SK-N-SH (cell line): Measurements from ENCODE around the gene RGS6. TPM values are rescaled to one million over a fixed set of nuclear protein-coding genes. Genes with fewer than 3 reads are reported as not detected.

Experiments
- CTCF ChIA-PET: fragments of 300-600, 350-600 bp; formaldehyde crosslinking; extraction: SDS; loops from one replicate; lab custom pipeline; 2021; lab: Yijun Ruan, JAX
- POLR2A ChIA-PET: fragments of 350-600 bp; sonication (Branson Sonifier 250); formaldehyde crosslinking; extraction: SDS; loops from one replicate; lab custom pipeline; 2020; ENCODE audit warnings: antibody characterized with exemption, inconsistent platforms; lab: Yijun Ruan, JAX
- DNase-seq: peaks from one replicate; pipeline ENCODE4 v3.0.0; 2012
- H2AFZ ChIP-seq: fragments of 200-600 bp; sonication (generic); 2 replicates; pipeline ENCODE4 v1.8.1; 2016; ENCODE audit warnings: antibody characterized with exemption, mild to moderate bottlenecking, low read depth
- H3F3A ChIP-seq: fragments of 200-600 bp; sonication (generic); replicated peaks from 2 replicates; pipeline ENCODE3; 2016; ENCODE audit warnings: antibody characterized with exemption, mild to moderate bottlenecking; ENCODE audit not compliant: insufficient read depth
- H3K27ac ChIP-seq, 2 experiments: fragments of 200-500 bp in 1 of 2; fragments of 200-600 bp in 1 of 2; sonication (Bioruptor generic) in 1 of 2; sonication (generic), shearing (Covaris generic) in 1 of 2; 2 replicates each; pipeline versions ENCODE4 v1.5.1 to v1.6.1; 2014 to 2016; ENCODE audit warnings: low read depth in 2 of 2, inconsistent platforms in 1 of 2, low read length in 1 of 2, mild to moderate bottlenecking in 1 of 2, mixed read lengths in 1 of 2
- H3K27me3 ChIP-seq: fragments of 200-600 bp; sonication (generic), shearing (Covaris generic); 2 replicates; pipeline ENCODE4 v1.6.1; 2016; ENCODE audit warnings: mixed run types; ENCODE audit not compliant: insufficient read depth
- H3K36me3 ChIP-seq, 2 experiments: fragments of 200-500 bp in 1 of 2; fragments of 200-600 bp in 1 of 2; sonication (Bioruptor generic) in 1 of 2; sonication (generic) in 1 of 2; replicated peaks in 1 of 2; 2 replicates each; pipeline versions ENCODE3 to v1.5.1; 2014 to 2016; ENCODE audit warnings: low read length in 1 of 2, mild to moderate bottlenecking in 1 of 2; ENCODE audit not compliant: insufficient read depth in 2 of 2, control insufficient read depth in 1 of 2
- H3K4me1 ChIP-seq, 2 experiments: fragments of 200-500 bp in 1 of 2; fragments of 200-600 bp in 1 of 2; sonication (Bioruptor generic) in 1 of 2; sonication (generic), shearing (Covaris generic) in 1 of 2; 2 replicates each; pipeline versions ENCODE4 v1.5.1 to v1.6.1; 2014 to 2016; ENCODE audit warnings: low read depth in 1 of 2, low read length in 1 of 2, mixed run types in 1 of 2; ENCODE audit not compliant: insufficient read depth in 2 of 2, control insufficient read depth in 1 of 2
- H3K4me2 ChIP-seq: fragments of 200-600 bp; sonication (generic), shearing (Covaris generic); 2 replicates; pipeline ENCODE4 v1.6.1; 2017; ENCODE audit warnings: mixed run types
- H3K4me3 ChIP-seq, 2 experiments: fragments of 200-500 bp in 1 of 2; fragments of 200-600 bp in 1 of 2; sonication (Bioruptor generic) in 1 of 2; sonication (generic), shearing (Covaris generic) in 1 of 2; 2 replicates each; pipeline versions ENCODE4 v1.5.1 to v1.8.1; 2014 to 2016; ENCODE audit warnings: low read depth in 2 of 2, inconsistent platforms in 1 of 2, low read length in 1 of 2, mild to moderate bottlenecking in 1 of 2, mixed read lengths in 1 of 2, moderate library complexity in 1 of 2
- H3K79me2 ChIP-seq: fragments of 200-600 bp; sonication (generic); 2 replicates; pipeline ENCODE4 v1.8.1; 2017; ENCODE audit warnings: mild to moderate bottlenecking; ENCODE audit not compliant: insufficient read depth
- H3K9ac ChIP-seq: fragments of 200-600 bp; sonication (generic); 2 replicates; pipeline ENCODE4 v1.6.1; 2017; ENCODE audit warnings: mixed run types
- H3K9me2 ChIP-seq: fragments of 200-600 bp; sonication (generic); 2 replicates; pipeline ENCODE4 v1.6.1; 2017; ENCODE audit warnings: mixed run types
- H3K9me3 ChIP-seq: fragments of 200-600 bp; sonication (generic); 2 replicates; pipeline ENCODE4 v1.6.1; 2017; ENCODE audit warnings: mixed run types, mild to moderate bottlenecking, moderate library complexity
- H4K20me1 ChIP-seq: fragments of 200-600 bp; sonication (generic); 2 replicates; pipeline ENCODE4 v1.6.1; 2017; ENCODE audit warnings: mild to moderate bottlenecking, mixed run types; ENCODE audit not compliant: insufficient read depth
- CTCF ChIP-seq: fragments of 200-600 bp; sonication (generic); IDR thresholded peaks from 2 replicates; pipeline ENCODE4 v1.6.1; 2017; ENCODE audit warnings: antibody characterized with exemption, mild to moderate bottlenecking, moderate library complexity
- EZH2phosphoT487 ChIP-seq: fragments of 200-600 bp; sonication (generic); IDR thresholded peaks from 2 replicates; pipeline ENCODE4 v1.6.1; 2017; ENCODE audit warnings: low read depth, mixed run types, mild to moderate bottlenecking, antibody characterized with exemption, moderate library complexity, borderline replicate concordance
- FOXM1 ChIP-seq: IDR thresholded peaks from 2 replicates; pipeline ENCODE4 v1.4.0; 2012; ENCODE audit warnings: low read depth, mild to moderate bottlenecking
- GABPA ChIP-seq: IDR thresholded peaks from 2 replicates; pipeline ENCODE4 v1.4.0; 2012; ENCODE audit warnings: low read depth, mild to moderate bottlenecking
- MAX ChIP-seq: IDR thresholded peaks from 2 replicates; pipeline ENCODE4 v1.4.0; 2012; ENCODE audit warnings: low read depth
- MXI1 ChIP-seq: IDR thresholded peaks from 2 replicates; pipeline ENCODE4 v1.6.1; 2012; ENCODE audit warnings: mild to moderate bottlenecking, low read depth, low read length, improper control_type of control experiment
- NFIC ChIP-seq: IDR thresholded peaks from 2 replicates; pipeline ENCODE4 v1.4.0; 2012; ENCODE audit warnings: borderline replicate concordance
- POLR2AphosphoS5 ChIP-seq: IDR thresholded peaks from 2 replicates; pipeline ENCODE4 v1.6.1; 2012; ENCODE audit warnings: low read depth, low read length
- RAD21 ChIP-seq: IDR thresholded peaks from 2 replicates; pipeline ENCODE4 v1.6.1; 2012; ENCODE audit warnings: mild to moderate bottlenecking, low read length
- RCOR1 ChIP-seq: fragments of 150-350 bp; IDR thresholded peaks from 2 replicates; pipeline ENCODE4 v1.6.1; 2017; ENCODE audit warnings: antibody characterized with exemption, low read length
- WGBS: methylation state at CpG from one replicate; pipeline ENCODE4 v1.1.6; 2017; ENCODE audit warnings: low lambda C conversion rate; 5-methylcytosine and 5-hydroxymethylcytosine counted together
- polyA plus RNA-seq, 3 experiments: library from polyadenylated mRNA; depleted of rRNA; stranded (reverse); fragments of >200 nt; gene quantifications; 2 replicates each; pipeline ENCODE4 v1.2.3, GENCODE V29; 2012
- TF ChIP-seq, protein P1 (sequence below): fragments of 150-350 bp; IDR thresholded peaks from 2 replicates; pipeline ENCODE4 v1.6.1; 2016; ENCODE audit warnings: mild to moderate bottlenecking, low read depth, low read length
- TF ChIP-seq, protein P2 (sequence below): IDR thresholded peaks from 2 replicates; pipeline ENCODE4 v1.6.1; 2012; ENCODE audit warnings: mild to moderate bottlenecking, low read depth, low read length, moderate library complexity

The RGS6 gene
- polyA plus RNA-seq, 1 of the 3 experiments (the other 2 are of a cell fraction), result not detected

GRCh38 chr14:72554401-72554800 is 622.2 kb downstream of the RGS6 start:
- no peak for DNase-seq
- H3K4me1 ChIP-seq, result peaks cover 0 to 14% of the 10 kb centered on the region in 2 experiments; a peak in 1 of 4 replicates
- H3K79me2 ChIP-seq, result no peaks in the 10 kb centered on the region
- POLR2A ChIA-PET, result interaction anchor here (0.8 kb wide), 1 partner anchor 10 kb away, joined by 3 read pairs; no protein-coding TSS in a partner anchor
- no peak overlapping the region for H3K9ac ChIP-seq
- no peak overlapping the region for H3K4me3 ChIP-seq
- no peak overlapping the region for H2AFZ ChIP-seq
- H3K27ac ChIP-seq, result no peak overlapping the region
- no peaks in the 10 kb centered on the region for H3K27me3 ChIP-seq
- no peaks in the 10 kb centered on the region for H3F3A ChIP-seq
- no peaks in the 10 kb centered on the region for H3K9me3 ChIP-seq
- no peaks in the 10 kb centered on the region for H3K9me2 ChIP-seq
- no peak overlapping the region for H3K4me2 ChIP-seq
- 52% methylated on average over 4 of the region's 4 CpGs for WGBS
- CTCF ChIA-PET, result interaction anchor here (1.0 to 4.9 kb wide), 4 partner anchors 10 to 351 kb away, joined by 3 to 37 read pairs (median 11); no protein-coding TSS in a partner anchor
- no peaks in the 10 kb centered on the region for H4K20me1 ChIP-seq
- no peaks in the 10 kb centered on the region for H3K36me3 ChIP-seq
- TF ChIP-seq CTCF (no peak), RCOR1 (no peak), POLR2AphosphoS5 (no peak), GABPA (no peak), RAD21 (no peak), FOXM1 (no peak), MXI1 (no peak), MAX (no peak), EZH2phosphoT487 (no peak), NFIC (no peak)
- TF ChIP-seq, protein P1, sequence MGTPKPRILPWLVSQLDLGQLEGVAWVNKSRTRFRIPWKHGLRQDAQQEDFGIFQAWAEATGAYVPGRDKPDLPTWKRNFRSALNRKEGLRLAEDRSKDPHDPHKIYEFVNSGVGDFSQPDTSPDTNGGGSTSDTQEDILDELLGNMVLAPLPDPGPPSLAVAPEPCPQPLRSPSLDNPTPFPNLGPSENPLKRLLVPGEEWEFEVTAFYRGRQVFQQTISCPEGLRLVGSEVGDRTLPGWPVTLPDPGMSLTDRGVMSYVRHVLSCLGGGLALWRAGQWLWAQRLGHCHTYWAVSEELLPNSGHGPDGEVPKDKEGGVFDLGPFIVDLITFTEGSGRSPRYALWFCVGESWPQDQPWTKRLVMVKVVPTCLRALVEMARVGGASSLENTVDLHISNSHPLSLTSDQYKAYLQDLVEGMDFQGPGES, result no peak
- TF ChIP-seq, protein P2, sequence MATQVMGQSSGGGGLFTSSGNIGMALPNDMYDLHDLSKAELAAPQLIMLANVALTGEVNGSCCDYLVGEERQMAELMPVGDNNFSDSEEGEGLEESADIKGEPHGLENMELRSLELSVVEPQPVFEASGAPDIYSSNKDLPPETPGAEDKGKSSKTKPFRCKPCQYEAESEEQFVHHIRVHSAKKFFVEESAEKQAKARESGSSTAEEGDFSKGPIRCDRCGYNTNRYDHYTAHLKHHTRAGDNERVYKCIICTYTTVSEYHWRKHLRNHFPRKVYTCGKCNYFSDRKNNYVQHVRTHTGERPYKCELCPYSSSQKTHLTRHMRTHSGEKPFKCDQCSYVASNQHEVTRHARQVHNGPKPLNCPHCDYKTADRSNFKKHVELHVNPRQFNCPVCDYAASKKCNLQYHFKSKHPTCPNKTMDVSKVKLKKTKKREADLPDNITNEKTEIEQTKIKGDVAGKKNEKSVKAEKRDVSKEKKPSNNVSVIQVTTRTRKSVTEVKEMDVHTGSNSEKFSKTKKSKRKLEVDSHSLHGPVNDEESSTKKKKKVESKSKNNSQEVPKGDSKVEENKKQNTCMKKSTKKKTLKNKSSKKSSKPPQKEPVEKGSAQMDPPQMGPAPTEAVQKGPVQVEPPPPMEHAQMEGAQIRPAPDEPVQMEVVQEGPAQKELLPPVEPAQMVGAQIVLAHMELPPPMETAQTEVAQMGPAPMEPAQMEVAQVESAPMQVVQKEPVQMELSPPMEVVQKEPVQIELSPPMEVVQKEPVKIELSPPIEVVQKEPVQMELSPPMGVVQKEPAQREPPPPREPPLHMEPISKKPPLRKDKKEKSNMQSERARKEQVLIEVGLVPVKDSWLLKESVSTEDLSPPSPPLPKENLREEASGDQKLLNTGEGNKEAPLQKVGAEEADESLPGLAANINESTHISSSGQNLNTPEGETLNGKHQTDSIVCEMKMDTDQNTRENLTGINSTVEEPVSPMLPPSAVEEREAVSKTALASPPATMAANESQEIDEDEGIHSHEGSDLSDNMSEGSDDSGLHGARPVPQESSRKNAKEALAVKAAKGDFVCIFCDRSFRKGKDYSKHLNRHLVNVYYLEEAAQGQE, result no peak
